B cell (primary cell): Measurements from ENCODE around the gene AS3MT.

ENCODE experiments used
- CTCF ChIP-seq: fragments of 200-600 bp; IDR thresholded peaks from one replicate; pipeline ENCODE4 v1.8.0; 2022; ENCODE audit warnings: antibody characterized with exemption, mild to moderate bottlenecking
- EZH2 ChIP-seq: IDR thresholded peaks from 2 replicates; pipeline ENCODE4 v1.6.1; 2012; ENCODE audit warnings: borderline replicate concordance, low read depth, mild to moderate bottlenecking, moderate library complexity, low read length; ENCODE audit not compliant: insufficient read depth, poor library complexity, severe bottlenecking

- no peak for TF ChIP-seq CTCF
- no peak for TF ChIP-seq EZH2
Observed at GRCh38 chr10:102872163-102872562, 2.9 kb downstream of the AS3MT start.
